H1 (cell line): ENCODE data around the gene IL18BP. TPM values are rescaled to one million over a fixed set of nuclear protein-coding genes. Genes with fewer than 3 reads are reported as not detected.

Source experiments
- CTCF ChIA-PET: fragments of 300-600 bp; sonication (Branson Sonifier 250); formaldehyde crosslinking; loops from one replicate; lab custom pipeline; 2021; ENCODE audit not compliant: partially characterized antibody; lab: Charles Lee
- POLR2A ChIA-PET: fragments of 300-600 bp; sonication (Branson Sonifier 250); formaldehyde crosslinking; loops from one replicate; lab custom pipeline; 2021; ENCODE audit warnings: inconsistent platforms; ENCODE audit not compliant: partially characterized antibody; lab: Charles Lee
- DNase-seq, 2 experiments: peaks; one replicate each; pipeline versions ENCODE4 v3.0.0 to v3.0.0-alpha.2; 2010 to 2022; ENCODE audit warnings: low spot score in 2 of 2, low read depth in 1 of 2, mixed read lengths in 1 of 2
- FAIRE-seq: peaks from 2 replicates; lab custom pipeline; 2011; peaks lifted over from hg19 to GRCh38; lab: Jason Lieb, UNC
- H2AFZ ChIP-seq: 2 replicates; pipeline ENCODE4 v1.8.1; 2012; ENCODE audit warnings: low read length, inconsistent platforms
- H2AK5ac ChIP-seq: 2 replicates; pipeline ENCODE4 v1.6.1; 2013; ENCODE audit warnings: low read depth, low read length
- H2BK120ac ChIP-seq: replicated peaks from 2 replicates; pipeline ENCODE3; 2013; ENCODE audit warnings: low read depth, low read length, inconsistent platforms
- H2BK12ac ChIP-seq: 2 replicates; pipeline ENCODE4 v1.6.1; 2013; ENCODE audit warnings: low read depth, low read length
- H2BK15ac ChIP-seq: 2 replicates; pipeline ENCODE4 v1.6.1; 2013; ENCODE audit warnings: low read length
- H2BK20ac ChIP-seq: 2 replicates; pipeline ENCODE4 v1.6.1; 2013; ENCODE audit warnings: low read length
- H2BK5ac ChIP-seq: 2 replicates; pipeline ENCODE4 v1.6.1; 2013; ENCODE audit warnings: low read depth, low read length
- H3K14ac ChIP-seq: 2 replicates; pipeline ENCODE4 v1.6.1; 2013; ENCODE audit warnings: inconsistent platforms; ENCODE audit not compliant: insufficient read length
- H3K18ac ChIP-seq: 2 replicates; pipeline ENCODE4 v1.6.1; 2013; ENCODE audit warnings: low read length; ENCODE audit errors: extremely low read depth
- H3K23ac ChIP-seq: 2 replicates; pipeline ENCODE4 v1.6.1; 2013; ENCODE audit warnings: inconsistent platforms; ENCODE audit not compliant: insufficient read length
- H3K23me2 ChIP-seq: 2 replicates; pipeline ENCODE4 v1.6.1; 2013; ENCODE audit warnings: low read depth, low read length
- H3K27ac ChIP-seq: 2 replicates; pipeline ENCODE4 v1.6.1; 2011; ENCODE audit warnings: low read depth, low read length, inconsistent platforms
- H3K27me3 ChIP-seq, 4 experiments: replicated peaks in 1 of 4; 1 replicate in 1 of 4; 2 replicates in 3 of 4; pipeline versions ENCODE4 v1.6.1 to v1.8.1; 2011 to 2013; ENCODE audit warnings: low read length in 3 of 4, mild to moderate bottlenecking in 3 of 4, inconsistent platforms in 2 of 4, mixed read lengths in 2 of 4, moderate library complexity in 1 of 4; ENCODE audit not compliant: control insufficient read depth in 3 of 4, insufficient read depth in 3 of 4; ENCODE audit errors: extremely low read depth in 1 of 4
- H3K36me3 ChIP-seq, 4 experiments: 2 replicates each; pipeline versions ENCODE4 v1.6.1 to v1.8.1; 2011 to 2013; ENCODE audit warnings: mild to moderate bottlenecking in 4 of 4, low read length in 3 of 4, moderate library complexity in 2 of 4, control low read depth in 1 of 4, inconsistent platforms in 1 of 4; ENCODE audit not compliant: insufficient read depth in 4 of 4, control insufficient read depth in 2 of 4
- H3K4ac ChIP-seq: replicated peaks from 2 replicates; pipeline ENCODE3; 2013; ENCODE audit warnings: low read length, low read depth, mixed read lengths, inconsistent platforms; ENCODE audit not compliant: insufficient read length
- H3K4me1 ChIP-seq, 4 experiments: replicated peaks in 1 of 4; 1 replicate in 1 of 4; 2 replicates in 3 of 4; pipeline versions ENCODE4 v1.6.1 to v1.8.1; 2011 to 2013; ENCODE audit warnings: low read length in 3 of 4, inconsistent platforms in 2 of 4, mixed read lengths in 1 of 4; ENCODE audit not compliant: insufficient read depth in 4 of 4, control insufficient read depth in 3 of 4
- H3K4me2 ChIP-seq, 2 experiments: 2 replicates each; pipeline versions ENCODE4 v1.6.1 to v1.8.1; 2011 to 2013; ENCODE audit warnings: low read depth in 2 of 2, low read length in 2 of 2, control low read depth in 1 of 2, inconsistent platforms in 1 of 2, mild to moderate bottlenecking in 1 of 2; ENCODE audit not compliant: insufficient read depth in 1 of 2
- H3K4me3 ChIP-seq, 4 experiments: fragments of 200-600, 300-600 bp in 1 of 4; sonication (generic), shearing (Covaris generic), sonication (Bioruptor Twin) in 1 of 4; 2 replicates each; pipeline versions ENCODE4 v1.5.1 to v1.8.1; 2011 to 2016; ENCODE audit warnings: low read length in 4 of 4, low read depth in 3 of 4, control low read depth in 2 of 4, inconsistent platforms in 2 of 4, mild to moderate bottlenecking in 2 of 4, mixed read lengths in 1 of 4, moderate library complexity in 1 of 4; ENCODE audit not compliant: insufficient read depth in 2 of 4; ENCODE audit errors: extremely low read depth in 1 of 4
- H3K56ac ChIP-seq: replicated peaks from 2 replicates; pipeline ENCODE3; 2013; ENCODE audit warnings: low read depth, mild to moderate bottlenecking, mixed read lengths, low read length, inconsistent platforms; ENCODE audit not compliant: insufficient read length
- H3K79me1 ChIP-seq: 2 replicates; pipeline ENCODE4 v1.6.1; 2013; ENCODE audit warnings: low read depth, low read length, control low read depth
- H3K79me2 ChIP-seq, 2 experiments: 2 replicates each; pipeline versions ENCODE4 v1.6.1 to v1.8.1; 2012 to 2013; ENCODE audit warnings: low read length in 2 of 2, mild to moderate bottlenecking in 2 of 2, inconsistent platforms in 1 of 2; ENCODE audit not compliant: insufficient read depth in 2 of 2, control insufficient read depth in 1 of 2
- H3K9ac ChIP-seq, 4 experiments: replicated peaks in 1 of 4; 1 replicate in 1 of 4; 2 replicates in 3 of 4; pipeline versions ENCODE4 v1.6.1 to v1.8.1; 2011 to 2013; ENCODE audit warnings: low read depth in 3 of 4, low read length in 3 of 4, control low read depth in 2 of 4, mild to moderate bottlenecking in 2 of 4, moderate library complexity in 2 of 4, inconsistent platforms in 1 of 4; ENCODE audit errors: extremely low read depth in 1 of 4
- H3K9me3 ChIP-seq, 2 experiments: 2 replicates each; pipeline versions ENCODE4 v1.6.1 to v1.8.1; 2012 to 2013; ENCODE audit warnings: mild to moderate bottlenecking in 2 of 2, moderate library complexity in 2 of 2, control low read depth in 1 of 2, inconsistent platforms in 1 of 2, low read depth in 1 of 2, low read length in 1 of 2, mixed read lengths in 1 of 2; ENCODE audit not compliant: insufficient read depth in 2 of 2
- H4K20me1 ChIP-seq, 2 experiments: replicated peaks in 1 of 2; 2 replicates each; pipeline versions ENCODE3 to v1.8.1; 2011 to 2013; ENCODE audit warnings: inconsistent platforms in 2 of 2, low read length in 2 of 2, mild to moderate bottlenecking in 1 of 2; ENCODE audit not compliant: insufficient read depth in 2 of 2, control insufficient read depth in 1 of 2
- H4K5ac ChIP-seq: 2 replicates; pipeline ENCODE4 v1.6.1; 2013; ENCODE audit warnings: low read length, low read depth, mixed read lengths, inconsistent platforms; ENCODE audit not compliant: insufficient read length
- H4K8ac ChIP-seq: 2 replicates; pipeline ENCODE4 v1.8.0; 2013; ENCODE audit warnings: mild to moderate bottlenecking, moderate library complexity, low read length, inconsistent platforms; ENCODE audit not compliant: insufficient read depth; ENCODE audit errors: extremely low read depth
- H4K91ac ChIP-seq: replicated peaks from 2 replicates; pipeline ENCODE3; 2013; ENCODE audit warnings: low read length, mixed read lengths, inconsistent platforms; ENCODE audit not compliant: insufficient read length
- BRCA1 ChIP-seq: IDR thresholded peaks from 2 replicates; pipeline ENCODE4 v1.6.1; 2012; ENCODE audit warnings: low read depth, low read length, improper control_type of control experiment
- CREB1 ChIP-seq: IDR thresholded peaks from 2 replicates; pipeline ENCODE4 v1.6.1; 2012; ENCODE audit warnings: inconsistent platforms
- EZH2 ChIP-seq: fragments of 200-600 bp; sonication (generic); IDR thresholded peaks from 2 replicates; pipeline ENCODE4 v1.7.1; 2012; ENCODE audit warnings: low read depth, mild to moderate bottlenecking, moderate library complexity, low read length, inconsistent platforms; ENCODE audit not compliant: severe bottlenecking
- GABPA ChIP-seq: IDR thresholded peaks from 2 replicates; pipeline ENCODE4 v1.6.1; 2011; ENCODE audit warnings: mild to moderate bottlenecking, low read length, moderate library complexity, borderline replicate concordance; ENCODE audit not compliant: insufficient read depth
- HDAC2 ChIP-seq, 2 experiments: fragments of 300-600 bp in 1 of 2; sonication (generic) in 1 of 2; IDR thresholded peaks; 2 replicates each; pipeline ENCODE4 v1.6.1; 2011 to 2012; ENCODE audit warnings: low read depth in 2 of 2, low read length in 2 of 2, mild to moderate bottlenecking in 2 of 2, moderate library complexity in 2 of 2, borderline replicate concordance in 1 of 2, inconsistent platforms in 1 of 2
- JUND ChIP-seq: IDR thresholded peaks from 2 replicates; pipeline ENCODE4 v1.6.1; 2011; ENCODE audit warnings: mild to moderate bottlenecking, improper control_type of control experiment, low read length
- KDM4A ChIP-seq: IDR thresholded peaks from one replicate; pipeline ENCODE4 v1.7.1; 2012; ENCODE audit warnings: low read depth, mild to moderate bottlenecking, moderate library complexity, low read length, inconsistent platforms; ENCODE audit not compliant: severe bottlenecking
- RAD21 ChIP-seq, 2 experiments: IDR thresholded peaks in 1 of 2; conservative IDR thresholded peaks in 1 of 2; 2 replicates each; pipeline ENCODE4 v1.6.1; 2011; ENCODE audit warnings: low read depth in 2 of 2, low read length in 2 of 2, improper control_type of control experiment in 1 of 2, inconsistent platforms in 1 of 2, mild to moderate bottlenecking in 1 of 2, moderate library complexity in 1 of 2
- RBBP5 ChIP-seq: IDR thresholded peaks from 2 replicates; pipeline ENCODE4 v1.7.1; 2012; ENCODE audit warnings: low read depth, mild to moderate bottlenecking, inconsistent platforms, low read length, moderate library complexity, borderline replicate concordance
- WGBS, 2 experiments: shearing (Covaris generic) in 1 of 2; methylation state at CpG; one replicate each; pipeline versions ENCODE4 v1.1.6 to v1.1.7; 2013 to 2015; ENCODE audit warnings: low lambda C conversion rate in 2 of 2, mixed read lengths in 2 of 2, inconsistent platforms in 1 of 2, low coverage in 1 of 2, missing lambda C conversion rate in 1 of 2; ENCODE audit not compliant: insufficient replicate concordance in 2 of 2, insufficient coverage in 1 of 2, insufficient read length in 1 of 2; ENCODE audit errors: extremely low coverage in 1 of 2, missing lambda C conversion rate in 1 of 2; 5-methylcytosine and 5-hydroxymethylcytosine counted together
- polyA plus RNA-seq, 7 experiments: library from polyadenylated mRNA; depleted of rRNA in 3 of 7; stranded (reverse) in 5 of 7; unstranded in 2 of 7; fragments of >200 nt in 5 of 7; fragments of 200-250 nt in 2 of 7; gene quantifications; 1 replicate in 5 of 7; 2 replicates in 1 of 7; 4 replicates in 1 of 7; pipeline versions ENCODE4 v1.2.1 to v1.2.3, GENCODE V29; 2011 to 2013; ENCODE audit warnings: missing spikeins in 2 of 7, mixed read lengths in 2 of 7
- total RNA-seq: library from RNA; stranded (reverse); fragmentation: NEBNext Ultra II Directional; extraction: Animal tissue kit (Norgen Biotek cat#: 25700); gene quantifications from 2 replicates; pipeline ENCODE4 v1.2.1, GENCODE V29; 2021
- TF ChIP-seq, protein P1 (sequence below): IDR thresholded peaks from 2 replicates; pipeline ENCODE4 v1.6.1; 2012; ENCODE audit warnings: inconsistent platforms

IL18BP gene
- total and polyA plus RNA-seq, 2 of the 8 experiments (the other 6 are each of a cell fraction or from before 2014, with no cell fraction given) = 9.8 to 17.0 TPM

DNA sequence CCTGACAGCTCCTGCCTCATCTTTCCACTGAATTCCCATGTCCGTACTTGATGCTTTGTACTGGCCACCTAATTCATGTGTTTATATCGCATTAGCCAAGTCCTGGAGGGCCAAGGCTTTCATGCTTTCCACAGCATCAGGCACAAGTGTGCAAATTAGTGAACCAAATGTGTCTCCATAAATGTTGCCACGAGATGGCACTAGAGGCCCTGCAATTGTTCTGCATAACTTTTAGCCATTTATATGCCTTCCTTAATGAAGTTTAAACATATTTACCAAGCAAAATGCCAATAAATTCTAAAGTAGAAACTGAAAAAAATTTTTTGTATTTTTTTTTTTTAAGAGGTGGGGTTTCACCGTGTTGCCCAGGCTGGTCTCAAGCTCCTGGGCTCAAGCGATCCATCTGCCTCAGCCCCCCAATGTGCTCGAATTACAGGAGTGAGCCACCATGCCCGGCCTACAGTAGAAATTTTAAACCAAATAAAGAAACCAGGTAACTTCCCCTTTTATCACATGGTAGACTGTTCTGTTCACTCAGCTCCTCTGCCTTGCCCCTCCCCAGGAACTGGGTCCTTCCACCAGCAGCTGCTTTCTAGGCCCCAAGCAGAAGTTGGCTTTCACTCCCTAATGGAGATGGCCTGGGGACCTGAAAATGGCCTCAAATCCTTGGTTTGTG is 20.8 kb upstream of the IL18BP start:
- Histone ChIP-seq H3K4me1 (no peaks in the 10 kb centered on the region), H3K23ac (no peak overlapping the region), H2BK120ac (no peak overlapping the region), H4K8ac (no peak overlapping the region), H3K4me2 (no peak overlapping the region), H2BK5ac (no peak overlapping the region), H4K91ac (no peak overlapping the region), H2AK5ac (no peak overlapping the region), H3K14ac (no peak overlapping the region), H3K4me3 (no peak overlapping the region), H2BK12ac (no peak overlapping the region), H3K79me1 (no peaks in the 10 kb centered on the region), H3K36me3 (peaks cover 0 to 9% (median 4%) of the 10 kb centered on the region in 4 experiments; a peak in 4 of 8 replicates), H2BK15ac (no peak overlapping the region), H3K9me3 (no peaks in the 10 kb centered on the region), H3K9ac (no peak overlapping the region), H3K27ac (no peak overlapping the region), H3K79me2 (no peaks in the 10 kb centered on the region), H2BK20ac (no peak overlapping the region), H4K5ac (no peak overlapping the region), H3K18ac (no peak overlapping the region), H3K27me3 (no peaks in the 10 kb centered on the region), H2AFZ (no peak overlapping the region), H3K56ac (no peak overlapping the region), H3K23me2 (no peaks in the 10 kb centered on the region), H4K20me1 (peaks cover 0 to 4% of the 10 kb centered on the region in 2 experiments), H3K4ac (no peak overlapping the region)
- peak; percentile 19 for FAIRE-seq
- POLR2A ChIA-PET = interaction anchor here (0.7 to 1.8 kb wide), 3 partner anchors 9 to 22 kb away, joined by 3 to 4 read pairs (median 3); no protein-coding TSS in a partner anchor
- 83% methylated on average over 7 of the region's 7 CpGs; no CpG with 5 or more reads in 1 of the 2 experiments for WGBS, 2 experiments
- CTCF ChIA-PET = interaction anchor here (0.6 to 4.8 kb wide), 38 partner anchors 8 to 477 kb away, joined by 3 to 54 read pairs (median 4); partner anchors contain the start of gene IL18BP
- DNase-seq = peak in 1 of 2 experiments; percentile 52
- TF ChIP-seq BRCA1 = no peak
- TF ChIP-seq, protein P1, sequence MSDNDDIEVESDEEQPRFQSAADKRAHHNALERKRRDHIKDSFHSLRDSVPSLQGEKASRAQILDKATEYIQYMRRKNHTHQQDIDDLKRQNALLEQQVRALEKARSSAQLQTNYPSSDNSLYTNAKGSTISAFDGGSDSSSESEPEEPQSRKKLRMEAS = no peak
- TF ChIP-seq CREB1 = no peak
- no peak for TF ChIP-seq RBBP5
- TF ChIP-seq RAD21 (IDR thresholded peaks at IDR 0.05 in 1 of 2, conservative IDR thresholded peaks at IDR 0.05 in 1 of 2; ENCODE audit: low read depth in 2 of 2, low read length in 2 of 2) = peak; percentile 51 to 62
- TF ChIP-seq EZH2 = no peak
- no peak for TF ChIP-seq KDM4A
- no peak for TF ChIP-seq GABPA
- TF ChIP-seq HDAC2 (IDR thresholded peaks at IDR 0.05; ENCODE audit: borderline replicate concordance in 1 of 2, low read depth in 2 of 2, low read length in 2 of 2) = no peak
- TF ChIP-seq JUND = no peak
